HepG2 (cell line): Measurements from ENCODE around the gene MRPS17. TPM values are rescaled to one million over a fixed set of nuclear protein-coding genes. Genes with fewer than 3 reads are reported as not detected.
A peak's percentile ranks its signal among the peaks of the same experiment; 100 is the strongest.

ENCODE experiments used
- ATAD3A ChIP-seq: sonication (generic); formaldehyde crosslinking; IDR thresholded peaks from 2 replicates; pipeline ENCODE4 v1.4.0; 2020; ENCODE audit warnings: missing genetic modification reagents
- ETV5 ChIP-seq: IDR thresholded peaks from 2 replicates; pipeline ENCODE4 v1.6.1; 2018; ENCODE audit warnings: missing biosample characterization, missing genetic modification reagents, inconsistent platforms, borderline replicate concordance
- FOXA3 ChIP-seq: IDR thresholded peaks from 2 replicates; pipeline ENCODE4 v1.6.1; 2016; ENCODE audit warnings: missing genetic modification reagents, missing compliant biosample characterization
- HIVEP1 ChIP-seq: sonication (generic); formaldehyde crosslinking; IDR thresholded peaks from 2 replicates; pipeline ENCODE4 v1.4.0; 2020; ENCODE audit warnings: mild to moderate bottlenecking, missing genetic modification reagents
- HOXD1 ChIP-seq: sonication (generic); formaldehyde crosslinking; IDR thresholded peaks from 2 replicates; pipeline ENCODE4 v1.5.0; 2020; ENCODE audit warnings: missing genetic modification reagents
- IRX3 ChIP-seq: sonication (generic); formaldehyde crosslinking; IDR thresholded peaks from 2 replicates; pipeline ENCODE4 v1.8.1; 2023; ENCODE audit warnings: mild to moderate bottlenecking, low read depth, missing genetic modification reagents, borderline replicate concordance
- JUN ChIP-seq: sonication (generic); formaldehyde crosslinking; IDR thresholded peaks from 2 replicates; pipeline ENCODE4 v1.4.0; 2020; ENCODE audit warnings: mild to moderate bottlenecking, missing genetic modification reagents
- MBNL3 ChIP-seq: fragments of 250-450 bp; sonication (Bioruptor Pico); conservative IDR thresholded peaks from 2 replicates; pipeline ENCODE4 v1.8.0; 2022; ENCODE audit warnings: mild to moderate bottlenecking, inconsistent platforms
- NFKBIZ ChIP-seq: IDR thresholded peaks from 2 replicates; pipeline ENCODE4 v1.6.1; 2018; ENCODE audit warnings: missing genetic modification reagents, missing compliant biosample characterization
- PLRG1 ChIP-seq: fragments of 450-650 bp; conservative IDR thresholded peaks from 2 replicates; pipeline ENCODE4 v1.6.1; 2016
- RXRA ChIP-seq: sonication (generic); formaldehyde crosslinking; IDR thresholded peaks from 2 replicates; pipeline ENCODE4 v1.5.1; 2020; ENCODE audit warnings: missing genetic modification reagents
- RXRB ChIP-seq: IDR thresholded peaks from 2 replicates; pipeline ENCODE4 v1.6.1; 2016; ENCODE audit warnings: borderline replicate concordance, missing genetic modification reagents, missing compliant biosample characterization
- SP140L ChIP-seq: sonication (generic); formaldehyde crosslinking; IDR thresholded peaks from 2 replicates; pipeline ENCODE4 v1.4.0; 2020; ENCODE audit warnings: missing genetic modification reagents, borderline replicate concordance
- SRF ChIP-seq: IDR thresholded peaks from 2 replicates; pipeline ENCODE4 v1.6.1; 2011; ENCODE audit warnings: mild to moderate bottlenecking, low read depth, low read length, moderate library complexity
- ZFX ChIP-seq: sonication (generic); formaldehyde crosslinking; IDR thresholded peaks from 2 replicates; pipeline ENCODE4 v1.4.0; 2020; ENCODE audit warnings: mild to moderate bottlenecking, low read depth, missing genetic modification reagents, moderate library complexity
- ZNF841 ChIP-seq: sonication (generic); formaldehyde crosslinking; IDR thresholded peaks from 2 replicates; pipeline ENCODE4 v1.8.1; 2023; ENCODE audit warnings: missing genetic modification reagents, borderline replicate concordance
- ZNF850 ChIP-seq: sonication (generic); formaldehyde crosslinking; conservative IDR thresholded peaks from 2 replicates; pipeline ENCODE4 v1.9.0; 2021; ENCODE audit warnings: mild to moderate bottlenecking, missing genetic modification reagents
- polyA plus RNA-seq, 8 experiments: library from polyadenylated mRNA; depleted of rRNA in 3 of 8; stranded (reverse) in 7 of 8; unstranded in 1 of 8; fragments of >200 nt; fragmentation: Illumina TruSeq in 4 of 8; extraction: Trizol in 4 of 8; gene quantifications; 2 replicates each; pipeline versions ENCODE4 v1.2.1 to v1.2.3, GENCODE V29; 2011 to 2016; ENCODE audit warnings: low read depth in 4 of 8, missing spikeins in 1 of 8, mixed read lengths in 1 of 8; ENCODE audit not compliant: insufficient read depth in 1 of 8
- total RNA-seq, 5 experiments: library from RNA; depleted of rRNA; stranded (reverse); fragments of >200 nt; fragmentation: Illumina TruSeq; extraction: Trizol; gene quantifications; 2 replicates each; pipeline ENCODE4 v1.2.3, GENCODE V29; 2016; ENCODE audit warnings: low read depth in 1 of 5
- TF ChIP-seq, protein P1 (sequence below), 2 experiments: sonication (generic) in 1 of 2; formaldehyde crosslinking in 1 of 2; IDR thresholded peaks; 2 replicates each; pipeline versions ENCODE4 v1.5.1 to v1.6.1; 2011 to 2020; ENCODE audit warnings: borderline replicate concordance in 1 of 2, low read depth in 1 of 2, low read length in 1 of 2, mild to moderate bottlenecking in 1 of 2, missing genetic modification reagents in 1 of 2, moderate library complexity in 1 of 2
- TF ChIP-seq, protein P2 (sequence below): sonication (generic); formaldehyde crosslinking; IDR thresholded peaks from 2 replicates; pipeline ENCODE4 v1.4.0; 2020; ENCODE audit warnings: missing genetic modification reagents, borderline replicate concordance
- TF ChIP-seq, protein P3 (sequence below): sonication (generic); formaldehyde crosslinking; IDR thresholded peaks from 2 replicates; pipeline ENCODE4 v1.4.0; 2020; ENCODE audit warnings: mild to moderate bottlenecking, missing genetic modification reagents
- TF ChIP-seq, protein P4 (sequence below): sonication (generic); formaldehyde crosslinking; IDR thresholded peaks from 2 replicates; pipeline ENCODE4 v1.4.0; 2020; ENCODE audit warnings: mild to moderate bottlenecking, missing genetic modification reagents
- TF ChIP-seq, protein P5 (sequence below): sonication (generic); formaldehyde crosslinking; IDR thresholded peaks from 2 replicates; pipeline ENCODE4 v1.5.0; 2020; ENCODE audit warnings: mild to moderate bottlenecking, missing genetic modification reagents
- TF ChIP-seq, protein P6 (sequence below): sonication (generic); formaldehyde crosslinking; IDR thresholded peaks from 2 replicates; pipeline ENCODE4 v1.8.1; 2023; ENCODE audit warnings: mild to moderate bottlenecking, moderate library complexity, missing genetic modification reagents

The MRPS17 gene
- total and polyA plus RNA-seq, 2 of the 13 experiments (the other 11 are each of a cell fraction or from before 2014, with no cell fraction given): 14.9 to 31.3 TPM

DNA sequence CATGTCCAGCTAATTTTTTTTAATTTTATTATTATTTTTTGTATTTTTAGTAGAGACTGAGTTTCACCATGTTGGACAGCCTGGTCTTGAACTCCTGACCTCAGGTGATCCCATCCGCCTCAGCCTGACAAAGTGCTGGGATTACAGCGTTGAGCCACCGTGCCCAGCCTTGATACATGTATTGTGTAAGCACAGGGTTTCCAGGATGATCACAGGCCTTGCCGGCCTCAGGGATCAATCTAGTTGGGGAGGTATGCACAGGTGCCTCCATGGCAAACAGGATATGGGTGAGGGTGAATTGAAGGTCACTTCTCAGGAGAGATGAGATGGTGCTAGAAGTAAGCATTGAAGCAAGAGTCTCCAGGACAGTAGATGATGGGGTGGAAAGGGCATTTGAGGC, 5.5 kb downstream of the MRPS17 start (continued):
- TF ChIP-seq ETV5 (CRISPR knock-in tag) (peak; percentile 47; the same call in 1 of the 2 replicates), RXRA (CRISPR knock-in tag) (peak; percentile 79; the same call in 1 of the 2 replicates), RXRB (CRISPR knock-in tag) (peak; percentile 54), IRX3 (CRISPR knock-in tag) (no peak), JUN (CRISPR knock-in tag) (no peak), FOXA3 (0 out of 2 replicates have a peak, but pooled peaks have one; percentile 22), PLRG1 (no peak), SRF (no peak), HOXD1 (CRISPR knock-in tag) (no peak), MBNL3 (no peak), ZNF841 (CRISPR knock-in tag) (no peak), ZFX (CRISPR knock-in tag) (peak; percentile 48), NFKBIZ (no peak), HIVEP1 (CRISPR knock-in tag) (no peak), SP140L (CRISPR knock-in tag) (no peak), ZNF850 (CRISPR knock-in tag) (no peak), ATAD3A (CRISPR knock-in tag) (no peak)
- TF ChIP-seq, protein P1, sequence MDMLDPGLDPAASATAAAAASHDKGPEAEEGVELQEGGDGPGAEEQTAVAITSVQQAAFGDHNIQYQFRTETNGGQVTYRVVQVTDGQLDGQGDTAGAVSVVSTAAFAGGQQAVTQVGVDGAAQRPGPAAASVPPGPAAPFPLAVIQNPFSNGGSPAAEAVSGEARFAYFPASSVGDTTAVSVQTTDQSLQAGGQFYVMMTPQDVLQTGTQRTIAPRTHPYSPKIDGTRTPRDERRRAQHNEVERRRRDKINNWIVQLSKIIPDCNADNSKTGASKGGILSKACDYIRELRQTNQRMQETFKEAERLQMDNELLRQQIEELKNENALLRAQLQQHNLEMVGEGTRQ (IDR thresholded peaks at IDR 0.05; ENCODE audit: low read depth, low read length): no peak
- TF ChIP-seq, protein P1 (CRISPR knock-in tag; IDR thresholded peaks at IDR 0.05; ENCODE audit: borderline replicate concordance): no peak
- TF ChIP-seq, protein P2, sequence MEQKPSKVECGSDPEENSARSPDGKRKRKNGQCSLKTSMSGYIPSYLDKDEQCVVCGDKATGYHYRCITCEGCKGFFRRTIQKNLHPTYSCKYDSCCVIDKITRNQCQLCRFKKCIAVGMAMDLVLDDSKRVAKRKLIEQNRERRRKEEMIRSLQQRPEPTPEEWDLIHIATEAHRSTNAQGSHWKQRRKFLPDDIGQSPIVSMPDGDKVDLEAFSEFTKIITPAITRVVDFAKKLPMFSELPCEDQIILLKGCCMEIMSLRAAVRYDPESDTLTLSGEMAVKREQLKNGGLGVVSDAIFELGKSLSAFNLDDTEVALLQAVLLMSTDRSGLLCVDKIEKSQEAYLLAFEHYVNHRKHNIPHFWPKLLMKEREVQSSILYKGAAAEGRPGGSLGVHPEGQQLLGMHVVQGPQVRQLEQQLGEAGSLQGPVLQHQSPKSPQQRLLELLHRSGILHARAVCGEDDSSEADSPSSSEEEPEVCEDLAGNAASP (CRISPR knock-in tag): peak; percentile 55; the same call in 1 of the 2 replicates
- TF ChIP-seq, protein P3, sequence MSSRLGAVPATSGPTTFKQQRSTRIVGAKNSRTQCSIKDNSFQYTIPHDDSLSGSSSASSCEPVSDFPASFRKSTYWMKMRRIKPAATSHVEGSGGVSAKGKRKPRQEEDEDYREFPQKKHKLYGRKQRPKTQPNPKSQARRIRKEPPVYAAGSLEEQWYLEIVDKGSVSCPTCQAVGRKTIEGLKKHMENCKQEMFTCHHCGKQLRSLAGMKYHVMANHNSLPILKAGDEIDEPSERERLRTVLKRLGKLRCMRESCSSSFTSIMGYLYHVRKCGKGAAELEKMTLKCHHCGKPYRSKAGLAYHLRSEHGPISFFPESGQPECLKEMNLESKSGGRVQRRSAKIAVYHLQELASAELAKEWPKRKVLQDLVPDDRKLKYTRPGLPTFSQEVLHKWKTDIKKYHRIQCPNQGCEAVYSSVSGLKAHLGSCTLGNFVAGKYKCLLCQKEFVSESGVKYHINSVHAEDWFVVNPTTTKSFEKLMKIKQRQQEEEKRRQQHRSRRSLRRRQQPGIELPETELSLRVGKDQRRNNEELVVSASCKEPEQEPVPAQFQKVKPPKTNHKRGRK (CRISPR knock-in tag): no peak
- TF ChIP-seq, protein P4, sequence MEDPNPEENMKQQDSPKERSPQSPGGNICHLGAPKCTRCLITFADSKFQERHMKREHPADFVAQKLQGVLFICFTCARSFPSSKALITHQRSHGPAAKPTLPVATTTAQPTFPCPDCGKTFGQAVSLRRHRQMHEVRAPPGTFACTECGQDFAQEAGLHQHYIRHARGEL (CRISPR knock-in tag): no peak
- TF ChIP-seq, protein P5, sequence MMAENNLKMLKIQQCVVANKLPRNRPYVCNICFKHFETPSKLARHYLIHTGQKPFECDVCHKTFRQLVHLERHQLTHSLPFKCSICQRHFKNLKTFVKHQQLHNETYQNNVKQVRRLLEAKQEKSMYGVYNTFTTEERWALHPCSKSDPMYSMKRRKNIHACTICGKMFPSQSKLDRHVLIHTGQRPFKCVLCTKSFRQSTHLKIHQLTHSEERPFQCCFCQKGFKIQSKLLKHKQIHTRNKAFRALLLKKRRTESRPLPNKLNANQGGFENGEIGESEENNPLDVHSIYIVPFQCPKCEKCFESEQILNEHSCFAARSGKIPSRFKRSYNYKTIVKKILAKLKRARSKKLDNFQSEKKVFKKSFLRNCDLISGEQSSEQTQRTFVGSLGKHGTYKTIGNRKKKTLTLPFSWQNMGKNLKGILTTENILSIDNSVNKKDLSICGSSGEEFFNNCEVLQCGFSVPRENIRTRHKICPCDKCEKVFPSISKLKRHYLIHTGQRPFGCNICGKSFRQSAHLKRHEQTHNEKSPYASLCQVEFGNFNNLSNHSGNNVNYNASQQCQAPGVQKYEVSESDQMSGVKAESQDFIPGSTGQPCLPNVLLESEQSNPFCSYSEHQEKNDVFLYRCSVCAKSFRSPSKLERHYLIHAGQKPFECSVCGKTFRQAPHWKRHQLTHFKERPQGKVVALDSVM (CRISPR knock-in tag): no peak
- TF ChIP-seq, protein P6, sequence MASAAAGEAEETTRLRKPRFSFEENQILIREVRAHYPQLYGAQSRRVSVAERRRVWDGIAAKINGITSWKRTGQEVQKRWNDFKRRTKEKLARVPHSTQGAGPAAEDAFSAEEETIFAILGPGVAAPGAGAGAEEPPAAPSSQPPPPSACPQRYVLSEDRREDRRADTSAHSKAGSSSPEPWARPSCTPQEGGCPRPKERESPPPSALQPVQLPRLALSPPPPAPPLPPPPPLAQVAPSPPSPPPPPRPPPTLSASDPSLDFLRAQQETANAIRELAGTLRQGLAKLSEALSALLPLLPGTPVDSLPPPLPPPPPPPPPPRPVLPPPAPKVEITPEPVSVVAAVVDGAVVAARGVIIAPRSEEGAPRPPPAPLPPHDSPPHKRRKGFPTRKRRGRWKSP (CRISPR knock-in tag): no peak
